Measurements from ENCODE around the gene BCO2.
"Not testable (repeated sequence)": the region's sequence is repeated elsewhere in the genome, so short reads cannot be mapped to it uniquely, and the experiment has no call there.

The BCO2 gene

DNA sequence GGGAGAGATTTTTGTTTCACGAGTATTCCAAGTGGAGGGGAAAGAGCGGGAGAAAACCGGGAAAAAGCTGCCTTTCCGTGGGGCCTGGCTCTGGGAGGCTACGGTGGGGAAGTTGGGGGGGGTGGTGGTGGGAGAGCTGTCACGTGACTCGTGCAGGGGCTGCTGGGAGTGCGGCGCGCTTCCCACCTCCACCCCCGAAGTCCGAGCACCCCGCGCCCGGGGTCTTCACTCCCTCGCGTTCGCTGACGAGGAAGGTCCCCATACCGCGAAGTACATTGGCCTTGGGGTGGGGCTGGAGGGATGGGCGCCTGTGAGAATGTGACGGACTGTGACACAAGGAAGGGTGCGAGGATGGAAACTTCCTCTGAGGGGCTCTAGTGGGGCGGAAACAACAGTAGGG lies 8.2 kb upstream of the BCO2 start, which contains the start of gene TEX12:
Gene TEX12, plus strand, starts transcription at position 228 of the 400 bp plus-strand sequence. CDS start 1,897 bp downstream, outside the sequence.
- no peak for DNase-seq (ENCODE audit: low spot score)

DNA sequence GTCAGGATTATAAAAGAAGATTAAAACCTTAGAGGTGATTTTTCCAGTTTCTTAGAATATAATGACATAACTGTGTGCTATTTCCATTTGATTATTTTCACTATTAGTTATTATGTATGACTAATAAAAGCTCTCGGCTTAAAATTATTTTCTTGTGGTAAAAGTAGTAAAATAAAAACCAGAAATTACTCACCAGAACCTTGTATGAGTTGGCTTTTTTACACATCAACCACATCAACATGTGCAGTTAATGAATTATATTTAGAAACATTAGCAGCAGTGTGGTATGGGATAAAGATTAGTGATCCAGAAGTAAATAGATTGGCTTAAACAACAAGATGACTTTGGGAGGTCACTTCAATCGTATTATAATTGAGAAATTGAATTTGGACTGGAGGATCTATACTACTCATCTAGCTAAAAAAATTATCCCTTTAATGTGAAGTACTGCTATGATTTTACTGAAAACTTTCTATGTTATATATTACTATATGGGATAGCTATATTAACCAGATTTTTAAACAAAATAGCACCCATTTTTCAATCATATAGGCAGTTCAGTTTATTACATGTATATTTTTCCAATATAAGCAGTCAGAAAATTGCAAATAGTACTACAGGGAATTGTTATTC lies 2.8 kb upstream of the BCO2 start:
- DNase-seq (ENCODE audit: low spot score) = no peak

DNA sequence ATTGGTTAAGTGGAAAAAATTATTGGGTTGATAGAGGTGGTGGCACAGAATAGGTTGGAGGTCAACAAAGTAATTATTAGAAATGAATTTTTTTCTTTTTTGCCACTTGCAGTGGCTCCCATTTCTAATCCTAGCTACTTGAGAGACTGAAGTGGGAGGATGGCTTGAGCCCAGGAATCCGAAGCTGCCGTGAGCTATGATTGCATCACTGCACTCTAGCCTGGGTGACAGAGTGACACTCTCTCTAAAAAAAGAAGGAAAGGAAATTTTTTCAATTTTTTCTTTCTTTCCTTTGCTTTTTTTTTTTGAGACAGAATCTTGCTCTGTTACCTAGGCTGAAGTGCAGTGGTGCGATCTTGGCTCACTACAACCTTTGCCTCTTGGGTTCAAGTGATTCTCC lies 2.2 kb upstream of the BCO2 start:
- no peak for DNase-seq (ENCODE audit: low spot score)

DNA sequence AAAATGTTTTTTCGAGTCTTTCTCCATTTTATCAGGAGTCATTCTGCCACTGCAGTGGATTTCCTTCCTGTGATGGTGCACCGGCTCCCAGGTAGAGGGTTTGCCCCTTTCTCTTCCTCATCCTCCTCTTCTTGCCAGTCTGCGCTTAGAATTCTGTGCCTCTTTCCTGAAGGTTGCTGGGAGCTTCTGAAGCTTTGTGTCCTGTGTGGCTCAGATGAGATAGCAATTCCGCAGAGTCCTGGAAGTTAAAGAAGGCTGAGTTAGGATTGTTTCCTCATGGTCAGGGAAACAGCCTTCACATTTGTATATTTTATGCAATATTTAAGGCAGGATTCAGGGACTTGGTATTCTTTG lies 264 bp downstream of the BCO2 start:
- DNase-seq (ENCODE audit: low spot score) = no peak

DNA sequence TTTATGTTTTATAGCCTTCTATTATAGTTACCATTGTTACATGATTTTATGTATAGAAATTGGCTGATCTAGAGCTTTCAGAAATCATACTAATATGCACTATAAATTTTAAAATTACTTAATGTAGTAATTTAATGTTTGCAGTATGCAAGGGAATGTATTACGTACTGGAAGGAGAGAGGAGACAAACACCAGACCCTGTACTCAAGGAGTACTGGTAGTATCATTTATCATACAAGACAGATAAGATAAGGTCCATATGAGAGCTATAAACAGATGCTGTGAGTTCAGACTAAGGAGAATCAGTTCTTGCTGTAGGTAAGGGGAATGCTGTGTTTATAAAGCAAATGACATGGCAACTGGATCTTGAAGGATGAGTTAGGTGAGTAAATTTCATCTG lies 765 bp downstream of the BCO2 start:
- DNase-seq (ENCODE audit: low spot score) = no peak

DNA sequence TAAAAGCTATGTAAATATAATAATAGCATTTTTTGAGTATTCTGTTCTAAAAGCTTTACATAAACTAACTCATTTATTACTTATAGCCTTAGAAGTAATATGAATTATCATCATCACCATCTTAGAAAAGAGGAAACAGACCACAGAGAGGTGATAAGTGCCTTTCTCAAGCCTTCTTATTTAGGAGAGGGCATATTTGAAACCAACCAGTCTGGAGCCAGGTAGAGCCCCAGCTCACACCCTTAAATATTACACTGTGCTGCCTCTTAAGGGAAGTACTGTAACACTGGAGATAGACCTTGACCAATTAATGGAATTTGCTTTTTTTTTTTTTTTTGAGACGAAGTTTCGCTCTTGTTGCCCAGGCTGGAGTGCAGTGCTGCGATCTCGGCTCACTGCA lies 2.3 kb downstream of the BCO2 start:
- no peak for DNase-seq (ENCODE audit: low spot score)

DNA sequence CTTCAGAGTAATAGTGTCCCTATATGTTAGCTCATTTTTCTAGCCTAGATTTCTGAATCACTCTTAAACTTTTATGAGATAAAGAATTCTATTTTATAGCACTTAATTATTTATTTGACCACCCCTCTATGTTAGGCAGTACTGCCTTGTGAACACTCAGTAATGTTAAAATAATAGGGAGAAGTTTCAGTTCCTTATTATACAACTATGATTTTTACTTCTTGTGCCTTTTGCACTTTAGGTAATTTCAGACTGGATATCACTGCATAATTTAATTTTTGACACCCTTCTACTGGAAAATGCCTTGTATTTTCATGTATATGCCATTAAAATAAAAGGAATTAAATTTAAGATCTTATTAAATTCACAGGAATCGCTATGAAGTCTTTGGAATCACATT lies 3.1 kb downstream of the BCO2 start:
- DNase-seq (ENCODE audit: low spot score) = no peak

DNA sequence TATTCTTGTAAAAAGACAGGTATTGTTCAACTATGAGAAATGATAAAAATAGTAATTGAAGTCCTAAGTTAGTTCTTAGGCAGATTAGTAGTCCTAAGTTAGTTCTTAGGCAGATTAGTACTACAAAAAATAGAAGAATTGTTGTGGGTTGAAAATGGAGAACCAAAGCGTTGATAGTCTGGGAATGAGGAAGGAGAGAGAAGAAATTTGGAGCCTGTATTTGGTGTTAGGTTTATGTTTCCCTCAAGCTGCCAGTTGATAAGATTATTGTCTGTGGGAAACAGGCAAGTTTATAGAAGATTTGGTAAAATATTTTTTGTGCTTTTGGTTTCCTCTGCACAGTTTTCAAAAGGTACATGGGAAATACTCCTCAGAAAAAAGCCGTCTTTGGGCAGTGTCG lies 3.6 kb downstream of the BCO2 start:
- no peak for DNase-seq (ENCODE audit: low spot score)

DNA sequence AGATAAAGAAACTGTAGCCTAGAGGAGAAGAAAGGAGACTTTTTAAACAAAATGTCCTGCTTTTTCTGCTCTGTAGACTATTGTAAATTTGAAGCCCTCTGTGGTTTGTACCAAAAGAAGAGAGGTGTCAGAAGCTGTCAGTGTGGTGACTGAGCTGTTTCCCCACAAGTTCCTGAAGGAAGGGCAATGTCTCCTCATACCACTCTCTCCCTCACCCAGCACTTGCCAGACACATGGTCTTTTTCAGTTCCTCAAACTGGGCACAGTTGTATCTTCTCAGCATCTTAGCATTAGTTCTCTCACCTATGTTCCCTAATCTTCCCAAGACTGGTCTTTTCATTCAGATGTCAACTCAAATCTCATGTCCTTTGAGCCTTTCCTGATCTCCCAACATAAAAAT lies 4.3 kb downstream of the BCO2 start:
- peak; percentile 84 for DNase-seq (ENCODE audit: low spot score)

DNA sequence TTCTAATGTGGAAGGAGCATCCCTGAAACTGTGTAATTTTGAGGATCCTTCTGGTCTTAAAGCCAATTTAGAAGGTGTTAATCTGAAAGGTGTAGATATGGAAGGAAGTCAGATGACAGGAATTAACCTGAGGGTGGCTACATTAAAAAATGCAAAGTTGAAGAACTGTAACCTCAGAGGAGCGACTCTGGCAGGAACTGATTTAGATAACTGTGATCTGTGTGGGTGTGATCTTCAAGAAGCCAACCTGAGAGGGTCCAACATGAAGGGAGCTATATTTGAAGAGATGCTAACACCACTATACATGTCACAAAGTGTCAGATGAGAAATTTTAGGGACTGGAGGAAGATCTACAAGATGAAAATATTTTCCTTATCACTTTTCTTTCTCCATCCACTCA lies 7.6 kb downstream of the BCO2 start:
- no peak for DNase-seq (ENCODE audit: low spot score)

DNA sequence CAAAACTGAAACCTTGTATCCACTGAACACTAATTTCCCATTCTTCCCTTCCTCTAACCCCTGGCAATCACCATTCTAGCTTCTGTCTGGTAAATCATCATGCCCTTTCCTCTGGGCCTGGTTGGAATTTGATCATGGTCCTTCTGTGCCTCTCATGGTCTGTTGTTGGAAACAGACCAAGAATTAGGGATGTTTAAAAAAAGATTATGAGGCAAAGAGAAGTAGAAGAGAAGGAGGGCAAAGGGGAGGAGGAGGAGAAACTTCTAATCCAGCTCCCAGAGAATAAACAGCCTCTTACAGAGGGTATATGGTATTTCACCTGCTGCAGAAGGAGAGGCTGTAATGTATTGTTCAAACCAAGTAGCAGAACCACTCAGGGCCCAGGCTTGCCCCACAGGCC lies 10.6 kb downstream of the BCO2 start:
- DNase-seq (ENCODE audit: low spot score) = no peak

DNA sequence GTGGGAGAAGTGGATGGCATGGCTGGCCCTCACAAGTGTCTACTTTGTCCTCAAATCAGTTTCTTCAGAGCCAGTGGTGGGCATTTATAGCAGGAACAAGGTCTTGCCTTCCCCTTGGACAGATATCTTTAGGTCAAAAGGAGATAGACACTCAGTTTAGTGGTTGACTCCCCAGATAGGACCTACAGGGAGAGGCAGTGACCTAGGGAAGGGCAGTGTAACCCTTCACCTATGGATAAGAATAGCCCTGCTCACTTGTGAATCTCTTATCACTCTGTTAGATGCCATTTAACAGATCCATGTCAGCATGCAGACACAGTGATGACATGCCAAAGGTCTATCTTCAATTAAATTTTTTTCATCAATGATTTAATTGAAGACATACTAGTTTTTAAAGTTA lies 11.0 kb downstream of the BCO2 start:
- DNase-seq (ENCODE audit: low spot score) = no peak

DNA sequence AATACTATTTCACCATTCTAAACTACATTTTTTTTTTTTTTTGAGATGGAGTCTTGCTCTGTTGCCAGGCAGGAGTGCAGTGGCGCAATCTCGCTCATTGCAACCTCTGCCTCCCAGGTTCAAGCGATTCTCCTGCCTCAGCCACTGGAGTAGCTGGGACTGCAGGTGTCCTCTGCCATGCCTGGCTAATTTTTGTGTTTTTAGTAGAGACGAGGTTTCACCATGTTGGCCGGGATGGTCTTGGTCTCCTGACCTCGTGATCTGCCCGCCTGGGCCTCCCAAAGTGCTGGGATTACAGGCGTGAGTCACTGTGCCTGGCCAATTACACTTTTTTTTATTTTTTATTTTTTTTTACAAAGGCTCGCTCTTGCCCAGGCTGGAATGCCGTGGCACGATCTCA lies 19.8 kb downstream of the BCO2 start:
- not testable (repeated sequence) for DNase-seq (ENCODE audit: low spot score)

DNA sequence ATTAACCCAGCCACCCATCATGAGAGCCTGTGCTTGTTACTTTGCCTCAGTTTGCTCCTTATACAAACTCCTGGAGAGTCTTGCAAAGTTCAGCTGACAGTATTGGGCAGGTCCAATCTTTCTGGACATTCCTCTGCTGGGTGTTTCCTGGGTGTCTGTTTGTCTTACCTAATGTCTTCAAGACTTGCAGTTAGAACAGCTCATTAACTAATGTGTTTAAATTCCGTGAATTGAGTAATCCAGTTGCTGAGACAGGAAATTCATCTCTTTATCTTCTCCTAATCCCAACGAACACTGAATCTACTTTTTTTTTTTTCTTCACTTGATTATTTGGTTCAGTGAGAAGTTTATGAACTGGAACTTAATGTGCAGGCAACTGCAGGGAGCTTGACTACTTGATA lies 20.6 kb downstream of the BCO2 start:
- no peak for DNase-seq (ENCODE audit: low spot score)

DNA sequence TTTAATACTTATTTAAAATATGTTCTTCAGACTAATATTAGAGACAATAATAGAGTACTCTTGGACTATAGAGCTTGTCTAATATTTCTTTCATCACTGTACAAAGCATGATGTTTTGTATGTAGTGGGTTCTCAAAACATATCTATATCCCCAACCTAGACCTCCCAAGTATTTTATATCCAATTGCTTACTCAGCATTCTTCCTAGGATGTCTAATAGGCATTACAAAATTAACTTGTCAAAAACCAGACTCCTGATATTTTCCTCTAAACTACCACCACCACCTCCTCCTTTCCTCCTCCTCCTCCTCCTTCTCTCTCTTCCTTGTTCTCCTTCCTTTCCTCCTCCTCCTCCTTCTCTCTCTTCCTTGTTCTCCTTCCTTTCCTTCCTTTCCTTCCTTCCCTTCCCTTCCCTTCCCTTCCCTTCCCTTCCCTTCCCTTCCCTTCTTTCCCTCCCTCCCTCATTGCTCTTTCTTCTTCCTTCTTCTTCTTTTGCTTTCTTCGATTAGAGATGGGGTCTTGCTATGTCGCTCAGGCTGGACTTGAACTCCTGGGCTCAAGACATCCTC lies 21.3 kb downstream of the BCO2 start:
- no peak for DNase-seq (ENCODE audit: low spot score)

DNA sequence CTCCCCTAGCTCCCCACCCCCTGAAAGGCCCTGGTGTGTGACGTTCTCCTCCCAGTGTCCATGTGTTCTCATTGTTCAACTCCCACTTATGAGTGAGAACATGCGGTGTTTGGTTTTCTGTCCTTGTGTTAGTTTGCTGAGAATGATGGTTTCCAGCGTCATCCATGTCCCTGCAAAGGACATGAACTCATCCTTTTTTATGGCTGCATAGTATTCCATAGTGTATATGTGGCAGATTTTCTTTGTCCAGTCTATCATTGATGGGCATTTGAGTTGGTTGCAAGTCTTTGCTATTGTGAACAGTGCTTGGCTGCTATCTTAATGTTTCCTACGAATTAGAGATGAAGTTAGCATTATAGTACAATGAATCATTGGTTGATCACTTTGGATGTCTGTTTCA lies 23.8 kb downstream of the BCO2 start:
- not testable (repeated sequence) for DNase-seq (ENCODE audit: low spot score)

DNA sequence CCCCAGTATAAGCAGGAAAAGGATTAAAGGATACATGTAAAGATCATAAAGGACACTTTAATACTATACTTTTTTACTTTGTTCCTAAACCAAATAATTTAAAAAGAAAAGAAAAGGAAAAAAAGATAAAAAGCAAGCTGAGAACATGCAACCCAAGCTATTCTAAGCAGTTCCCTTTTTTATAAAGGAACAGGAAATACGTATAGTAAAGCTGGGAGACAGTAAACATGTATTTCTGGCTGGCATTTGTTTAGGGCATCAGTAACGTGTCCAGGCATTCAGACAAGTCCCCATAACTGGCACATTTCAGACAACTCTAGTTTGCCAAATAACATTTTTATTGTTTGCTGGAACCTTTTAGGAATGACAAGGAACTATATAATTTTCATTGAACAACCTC lies 24.9 kb downstream of the BCO2 start:
- no peak for DNase-seq (ENCODE audit: low spot score)

DNA sequence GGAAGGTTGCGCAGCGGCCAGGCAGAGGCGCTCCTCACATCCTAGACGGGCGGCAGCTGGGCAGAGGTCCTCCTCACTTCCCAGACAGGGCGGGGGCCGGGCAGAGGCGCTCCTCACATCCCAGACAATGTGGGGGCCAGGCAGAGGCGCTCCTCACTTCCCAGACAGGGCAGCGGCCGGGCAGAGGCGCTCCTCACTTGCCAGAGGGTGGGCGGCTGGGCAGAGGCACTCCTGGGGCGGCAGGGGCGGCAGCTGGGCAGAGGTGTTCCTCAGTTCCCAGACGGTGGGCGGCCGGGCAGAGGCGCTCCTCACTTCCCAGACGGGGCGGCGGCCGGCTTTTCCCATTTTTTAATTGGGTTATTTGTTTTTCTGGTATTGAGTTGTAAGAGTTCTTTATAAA lies 30.8 kb downstream of the BCO2 start:
- DNase-seq (ENCODE audit: low spot score) = no peak

DNA sequence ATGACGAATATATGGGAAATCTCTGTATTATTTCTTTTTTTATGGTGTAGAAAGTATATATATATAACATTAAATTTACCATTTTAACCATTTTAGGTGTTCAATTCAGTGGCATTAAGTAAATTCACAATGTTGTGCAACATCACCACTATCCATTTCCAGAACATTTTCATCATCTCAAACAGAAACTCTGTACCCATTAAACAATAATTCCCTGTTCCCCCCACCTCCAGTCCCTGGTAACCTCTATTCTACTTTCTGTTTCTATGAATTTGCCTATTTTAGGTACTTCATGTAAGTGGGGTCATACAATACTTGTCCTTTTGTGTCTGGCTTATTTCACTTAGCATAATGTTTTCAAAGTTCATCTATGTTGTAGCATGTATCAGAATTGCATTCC lies 35.6 kb downstream of the BCO2 start:
- DNase-seq (ENCODE audit: low spot score) = no peak

DNA sequence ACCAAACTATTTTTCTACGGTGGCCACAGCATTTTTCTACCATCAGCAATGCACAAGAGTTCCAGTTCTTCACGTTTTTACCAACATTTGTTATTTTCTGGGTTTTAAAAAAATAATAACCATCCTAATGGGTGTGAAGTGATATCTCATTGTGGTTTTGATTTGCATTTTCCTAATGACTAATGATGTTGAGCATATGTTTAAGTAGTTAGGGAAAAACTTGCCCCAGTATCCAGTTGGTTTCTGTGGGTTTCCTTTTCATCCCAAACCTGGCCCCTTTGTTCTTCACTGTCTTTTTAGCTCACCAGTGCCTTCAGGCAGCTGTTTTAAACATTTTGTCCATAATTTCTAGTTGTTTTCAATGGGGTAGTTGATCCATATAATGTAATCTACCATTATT lies 36.2 kb downstream of the BCO2 start:
- DNase-seq (ENCODE audit: low spot score) = no peak

DNA sequence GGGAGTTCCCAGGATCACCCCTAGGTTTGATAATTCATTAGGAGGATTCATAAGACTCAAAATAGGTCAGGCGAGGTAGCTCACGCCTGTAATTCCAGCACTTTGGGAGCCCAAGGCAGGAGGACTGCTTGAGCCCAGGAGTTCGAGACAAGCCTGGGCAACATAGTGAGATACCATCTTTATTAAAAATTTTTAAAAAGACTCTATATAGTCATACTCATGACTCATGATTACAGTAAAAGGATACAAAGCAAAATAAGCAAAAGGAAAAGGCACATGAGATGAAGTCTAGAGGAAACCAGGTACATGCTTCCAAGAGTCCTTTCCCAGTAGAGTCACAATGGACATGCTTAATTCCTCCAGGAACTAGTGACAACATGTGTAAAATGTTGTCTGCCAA lies 37.0 kb downstream of the BCO2 start:
- DNase-seq (ENCODE audit: low spot score) = no peak

DNA sequence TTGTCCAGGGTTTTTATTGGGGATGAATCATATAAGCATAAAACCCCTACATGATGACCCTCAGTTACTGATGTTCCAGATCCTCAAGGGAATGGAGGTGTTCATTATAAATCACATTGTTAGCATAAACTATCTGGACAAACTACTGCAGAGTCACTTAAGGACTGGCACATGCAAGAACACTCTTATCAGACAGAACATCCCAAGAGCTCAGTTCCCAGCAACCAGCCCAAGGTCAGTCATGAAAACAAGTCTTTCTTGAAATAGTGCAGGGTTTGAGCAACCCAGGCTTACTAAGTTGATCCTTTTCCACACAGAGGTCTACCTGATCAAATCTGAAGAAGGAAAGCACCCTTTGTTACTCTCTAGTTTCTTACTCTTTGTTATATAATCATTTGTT lies 37.4 kb downstream of the BCO2 start:
- DNase-seq (ENCODE audit: low spot score) = no peak

DNA sequence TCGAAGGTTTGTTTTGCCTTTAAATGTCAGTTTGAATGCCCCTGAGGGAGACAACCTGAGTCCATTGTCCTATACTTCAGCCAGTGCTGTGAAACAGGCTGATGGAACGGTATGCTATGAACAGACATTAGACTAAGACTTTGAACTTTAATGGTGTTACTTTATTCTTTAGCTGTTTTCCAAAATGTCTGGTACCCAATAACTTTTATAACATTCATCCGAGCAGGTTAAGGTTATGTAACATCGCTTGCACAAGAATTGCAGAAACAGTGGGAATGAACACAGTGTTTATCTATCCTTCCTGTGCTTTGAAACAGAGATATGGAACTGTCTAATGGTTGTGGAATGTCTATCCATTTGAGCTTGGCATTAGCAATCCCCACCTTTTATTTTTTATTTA lies 38.4 kb downstream of the BCO2 start:
- no peak for DNase-seq (ENCODE audit: low spot score)

DNA sequence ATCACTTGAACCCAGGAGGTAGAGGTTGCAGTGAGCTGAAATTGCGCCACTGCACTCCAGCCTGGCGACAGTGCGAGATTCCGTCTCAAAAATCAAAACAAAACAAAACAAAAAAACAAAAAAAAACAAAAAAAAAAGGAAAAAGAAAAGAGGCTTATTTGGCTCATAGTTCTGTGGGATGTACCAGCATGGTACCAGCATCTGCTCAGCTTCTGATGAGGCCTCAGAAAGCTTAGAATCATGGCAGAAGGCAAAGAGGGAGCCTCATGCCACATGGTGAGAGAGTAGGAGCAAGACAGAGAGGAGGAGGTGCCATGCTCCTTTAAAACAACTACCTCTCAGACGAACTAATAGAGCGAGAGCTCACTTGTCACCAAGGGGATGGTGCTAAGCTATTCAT lies 40.3 kb downstream of the BCO2 start:
- DNase-seq (ENCODE audit: low spot score) = no peak

Data from pons (tissue), 1 donor.